K562 (cell line): ENCODE results near the gene GRIK2. TPM values are rescaled to one million over a fixed set of nuclear protein-coding genes. Genes with fewer than 3 reads are reported as not detected.

ENCODE experiments used
- CREM ChIP-seq: IDR thresholded peaks from 2 replicates; pipeline ENCODE4 v1.6.1; 2014; ENCODE audit warnings: antibody characterized with exemption, low read depth
- SNIP1 ChIP-seq: fragments of 450-650 bp; IDR thresholded peaks from 2 replicates; pipeline ENCODE4 v1.7.1; 2017; ENCODE audit warnings: low read depth, mild to moderate bottlenecking
- polyA plus RNA-seq, 8 experiments: library from polyadenylated mRNA; depleted of rRNA in 4 of 8; stranded (reverse) in 5 of 8; unstranded in 3 of 8; fragments of >200 nt; fragmentation: Nextera tagmentation in 2 of 8; fragmentation: Illumina TruSeq in 1 of 8; extraction: Ambion mirVana in 2 of 8; extraction: Trizol in 1 of 8; gene quantifications; 2 replicates each; pipeline versions ENCODE4 v1.2.1 to v1.2.3, GENCODE V29; 2011 to 2014; ENCODE audit warnings: inconsistent platforms in 1 of 8, missing spikeins in 1 of 8
- total RNA-seq, 7 experiments: library from RNA; depleted of rRNA in 6 of 7; stranded (reverse); fragments of >200 nt in 6 of 7; fragmentation: Illumina TruSeq in 2 of 7; extraction: Trizol in 2 of 7; gene quantifications; 2 replicates each; pipeline versions ENCODE4 v1.2.1 to v1.2.3, GENCODE V29; 2011 to 2021; ENCODE audit warnings: low replicate concordance in 1 of 7
- TF ChIP-seq, protein P1 (sequence below): fragments of 250-450 bp; sonication (Bioruptor Pico); IDR thresholded peaks from 2 replicates; pipeline ENCODE4 v1.4.0; 2020; ENCODE audit warnings: mild to moderate bottlenecking, moderate library complexity, borderline replicate concordance
- TF ChIP-seq, protein P2 (sequence below): fragments of 250-450 bp; sonication (Bioruptor Pico); IDR thresholded peaks from 2 replicates; pipeline ENCODE4 v1.5.0; 2021; ENCODE audit warnings: mild to moderate bottlenecking, moderate library complexity
- TF ChIP-seq, protein P3 (sequence below): fragments of 250-450 bp; sonication (Bioruptor Pico); IDR thresholded peaks from 2 replicates; pipeline ENCODE4 v1.6.1; 2021; ENCODE audit warnings: mild to moderate bottlenecking

GRIK2 gene
- total and polyA plus RNA-seq, 9 of the 15 experiments (the other 6 are each of a cell fraction or from before 2014, with no cell fraction given), result not detected

DNA sequence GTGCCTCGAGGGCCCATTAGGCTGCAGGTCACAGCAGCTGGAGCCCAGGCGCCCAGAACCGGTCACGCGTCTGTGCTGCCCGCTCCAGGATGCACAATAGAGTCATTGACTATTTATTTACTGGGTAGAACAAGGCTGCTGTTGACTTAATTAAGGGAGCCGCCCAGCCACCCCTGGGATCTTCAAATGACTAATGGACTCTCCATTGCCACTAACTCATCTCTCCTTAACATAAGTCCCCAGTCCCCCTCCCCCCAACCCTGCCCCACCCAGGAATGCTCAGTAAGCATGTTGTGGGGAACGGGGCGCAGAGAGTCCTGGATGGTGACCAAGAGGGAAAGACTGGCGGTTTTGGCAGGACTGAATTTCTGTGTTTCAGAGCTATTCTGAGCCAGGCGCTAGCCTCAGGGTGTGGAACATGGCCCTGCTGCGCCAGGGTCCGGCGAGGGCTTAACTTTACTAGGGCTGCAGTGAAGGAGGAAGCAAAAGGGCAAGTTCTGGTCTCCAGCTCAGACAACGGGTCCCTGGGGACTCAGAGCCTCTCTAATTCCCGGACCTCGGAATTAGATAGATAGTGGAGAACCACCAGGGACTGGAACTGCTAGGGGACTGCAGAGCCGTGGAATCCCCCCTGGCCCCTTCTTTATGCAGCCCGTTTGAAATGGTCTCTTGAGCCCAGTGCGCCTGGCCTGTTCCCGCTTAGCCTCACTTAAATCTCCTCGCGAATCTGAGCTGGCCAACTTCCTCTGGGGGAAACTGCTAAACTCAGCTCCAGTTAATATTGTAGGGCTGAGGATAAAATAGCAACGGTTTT is 1.5 kb upstream of the GRIK2 start (continued):
- TF ChIP-seq, protein P1, sequence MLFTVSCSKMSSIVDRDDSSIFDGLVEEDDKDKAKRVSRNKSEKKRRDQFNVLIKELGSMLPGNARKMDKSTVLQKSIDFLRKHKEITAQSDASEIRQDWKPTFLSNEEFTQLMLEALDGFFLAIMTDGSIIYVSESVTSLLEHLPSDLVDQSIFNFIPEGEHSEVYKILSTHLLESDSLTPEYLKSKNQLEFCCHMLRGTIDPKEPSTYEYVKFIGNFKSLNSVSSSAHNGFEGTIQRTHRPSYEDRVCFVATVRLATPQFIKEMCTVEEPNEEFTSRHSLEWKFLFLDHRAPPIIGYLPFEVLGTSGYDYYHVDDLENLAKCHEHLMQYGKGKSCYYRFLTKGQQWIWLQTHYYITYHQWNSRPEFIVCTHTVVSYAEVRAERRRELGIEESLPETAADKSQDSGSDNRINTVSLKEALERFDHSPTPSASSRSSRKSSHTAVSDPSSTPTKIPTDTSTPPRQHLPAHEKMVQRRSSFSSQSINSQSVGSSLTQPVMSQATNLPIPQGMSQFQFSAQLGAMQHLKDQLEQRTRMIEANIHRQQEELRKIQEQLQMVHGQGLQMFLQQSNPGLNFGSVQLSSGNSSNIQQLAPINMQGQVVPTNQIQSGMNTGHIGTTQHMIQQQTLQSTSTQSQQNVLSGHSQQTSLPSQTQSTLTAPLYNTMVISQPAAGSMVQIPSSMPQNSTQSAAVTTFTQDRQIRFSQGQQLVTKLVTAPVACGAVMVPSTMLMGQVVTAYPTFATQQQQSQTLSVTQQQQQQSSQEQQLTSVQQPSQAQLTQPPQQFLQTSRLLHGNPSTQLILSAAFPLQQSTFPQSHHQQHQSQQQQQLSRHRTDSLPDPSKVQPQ (CRISPR knock-in tag), result no peak
- TF ChIP-seq, protein P2, sequence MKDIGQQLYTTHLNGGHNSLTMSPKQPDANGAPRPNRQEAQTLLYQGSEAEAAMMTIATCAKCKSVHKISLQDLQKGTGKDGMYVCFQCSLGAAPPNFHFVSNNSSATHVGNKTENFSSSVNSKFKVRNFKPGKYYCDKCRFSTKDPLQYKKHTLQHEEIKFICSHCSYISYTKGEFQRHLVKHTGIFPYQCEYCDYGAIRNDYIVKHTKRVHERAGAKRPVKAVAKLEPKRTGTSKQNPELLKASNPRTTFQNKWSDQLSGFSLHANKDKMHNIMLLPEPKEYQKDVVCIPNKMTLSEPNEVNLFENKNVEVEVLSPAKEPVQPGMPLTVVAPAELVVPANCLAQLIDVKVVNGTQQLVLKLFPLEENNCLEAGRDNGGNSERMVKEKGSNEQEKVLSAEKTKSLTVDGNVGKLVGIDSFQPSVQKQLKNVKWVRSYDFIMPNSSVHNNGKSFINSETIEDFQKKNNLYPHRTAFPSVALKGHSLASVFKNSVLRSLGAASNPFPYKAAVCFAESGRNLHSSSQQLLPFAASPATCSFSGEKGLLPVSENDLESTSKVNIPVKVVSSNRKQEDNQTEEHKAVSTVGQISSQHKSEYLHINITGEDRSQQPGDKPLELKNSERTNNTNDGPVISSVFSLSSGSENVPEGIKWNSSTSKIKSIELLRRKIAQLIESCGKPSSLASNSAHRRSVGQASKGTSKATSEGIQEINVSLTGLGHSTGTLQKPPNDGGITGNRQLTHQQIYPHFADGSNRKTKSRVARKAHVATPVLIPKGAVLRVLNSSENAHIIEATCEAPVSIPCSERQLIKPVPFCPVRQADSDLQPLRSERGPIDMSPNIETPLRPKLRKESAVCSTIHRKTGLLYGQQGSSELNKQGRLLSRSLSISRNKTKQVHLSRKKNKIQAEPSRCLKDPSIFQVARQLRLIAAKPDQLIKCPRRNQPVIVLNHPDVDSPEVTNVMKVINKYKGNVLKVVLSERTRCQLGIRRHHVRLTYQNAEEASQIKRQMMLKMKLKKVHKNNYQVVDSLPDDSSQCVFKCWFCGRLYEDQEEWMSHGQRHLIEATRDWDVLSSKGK (CRISPR knock-in tag), result no peak
- TF ChIP-seq, protein P3, sequence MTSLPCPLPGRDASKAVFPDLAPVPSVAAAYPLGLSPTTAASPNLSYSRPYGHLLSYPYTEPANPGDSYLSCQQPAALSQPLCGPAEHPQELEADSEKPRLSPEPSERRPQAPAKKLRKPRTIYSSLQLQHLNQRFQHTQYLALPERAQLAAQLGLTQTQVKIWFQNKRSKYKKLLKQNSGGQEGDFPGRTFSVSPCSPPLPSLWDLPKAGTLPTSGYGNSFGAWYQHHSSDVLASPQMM (CRISPR knock-in tag), result no peak
- TF ChIP-seq SNIP1 (no peak), CREM (no peak)
- TF ChIP-seq, all 486 proteins: peak for 0
